Activated B cell treated with CpG ODN at 0.5 μM for 24 hours (primary cell): ENCODE measurements around the gene PLAGL1. TPM values are rescaled to one million over a fixed set of nuclear protein-coding genes. Genes with fewer than 3 reads are reported as not detected.
"Not testable (repeated sequence)": the region's sequence is repeated elsewhere in the genome, so short reads cannot be mapped to it uniquely, and the experiment has no call there.

Experiments used
- ATAC-seq: fragments of 200-7000 bp; cut with Tn5 transposase; one replicate; pipeline ENCODE4 v1.10.0; 2021; ENCODE audit warnings: low read depth, mild to moderate bottlenecking, moderate library complexity
- CTCF ChIA-PET: fragments of 350-600 bp; sonication (Branson Sonifier 250); formaldehyde crosslinking; loops from one replicate; lab custom pipeline; 2021; ENCODE audit warnings: antibody characterized with exemption; lab: Charles Lee
- POLR2A ChIA-PET: fragments of 350-600 bp; sonication (Branson Sonifier 250); formaldehyde crosslinking; loops from one replicate; lab custom pipeline; 2021; ENCODE audit warnings: antibody characterized with exemption; lab: Charles Lee
- DNase-seq: peaks from one replicate; pipeline ENCODE4 v3.0.0; 2022
- H3K27ac Mint-ChIP-seq: one replicate; pipeline ENCODE4 v1.8.0; 2020; ENCODE audit warnings: mixed read lengths
- H3K27me3 Mint-ChIP-seq: one replicate; pipeline ENCODE4 v1.8.0; 2021; ENCODE audit warnings: mixed read lengths
- H3K36me3 Mint-ChIP-seq: one replicate; pipeline ENCODE4 v1.8.0; 2021; ENCODE audit warnings: low read depth, mixed read lengths
- H3K4me1 Mint-ChIP-seq: one replicate; pipeline ENCODE4 v1.8.0; 2021; ENCODE audit warnings: mixed read lengths
- H3K4me3 Mint-ChIP-seq: one replicate; pipeline ENCODE4 v1.8.0; 2020; ENCODE audit warnings: mild to moderate bottlenecking, mixed read lengths
- H3K9me3 Mint-ChIP-seq: one replicate; pipeline ENCODE4 v1.8.0; 2020; ENCODE audit warnings: mixed read lengths
- CTCF ChIP-seq: fragments of 200-600 bp; IDR thresholded peaks from one replicate; pipeline ENCODE4 v1.8.0; 2022; ENCODE audit warnings: antibody characterized with exemption, mild to moderate bottlenecking
- intact Hi-C: fragments of 100-400 bp; cut with micrococcal nuclease; formaldehyde crosslinking; loops from one replicate; pipeline ENCODE4 v1.15.1; 2024
- total RNA-seq: library from RNA; stranded (reverse); gene quantifications from 2 replicates; pipeline ENCODE4 v1.2.3, GENCODE V29; 2022

Gene PLAGL1
- total RNA-seq, 1 donor from 2014 or later: 33.5 TPM

GRCh38 chr6:143928853-143929252 lies 79.2 kb downstream of the PLAGL1 start:
- no peak overlapping the region for H3K27ac Mint-ChIP-seq
- H3K4me3 Mint-ChIP-seq: no peak overlapping the region
- intact Hi-C loops: no loop called here
- H3K36me3 Mint-ChIP-seq: peaks cover 30% of the 10 kb centered on the region
- TF ChIP-seq CTCF: no peak
- H3K4me1 Mint-ChIP-seq: no peaks in the 10 kb centered on the region
- DNase-seq (no peak), ATAC-seq (no peak)
- H3K9me3 Mint-ChIP-seq: peaks cover 36% of the 10 kb centered on the region
- H3K27me3 Mint-ChIP-seq: no peaks in the 10 kb centered on the region
- ChIA-PET CTCF (no interaction called here), POLR2A (no interaction called here)

GRCh38 chr6:143917026-143917425 lies 91.0 kb downstream of the PLAGL1 start:
- intact Hi-C loops, H3K27ac Mint-ChIP-seq, ATAC-seq, H3K4me1 Mint-ChIP-seq, H3K4me3 Mint-ChIP-seq, CTCF ChIA-PET, DNase-seq, H3K27me3 Mint-ChIP-seq, POLR2A ChIA-PET: not testable (repeated sequence)
- peaks cover 54% of the 10 kb centered on the region for H3K36me3 Mint-ChIP-seq
- peaks cover 29% of the 10 kb centered on the region for H3K9me3 Mint-ChIP-seq

GRCh38 chr6:143912671-143913070 lies 95.4 kb downstream of the PLAGL1 start:
- no peak for ATAC-seq
- CTCF ChIA-PET: no interaction called here
- H3K27me3 Mint-ChIP-seq: no peaks in the 10 kb centered on the region
- no peak overlapping the region for H3K4me3 Mint-ChIP-seq
- TF ChIP-seq CTCF: no peak
- H3K9me3 Mint-ChIP-seq: peaks cover 31% of the 10 kb centered on the region
- no peak overlapping the region for H3K27ac Mint-ChIP-seq
- peaks cover 62% of the 10 kb centered on the region for H3K36me3 Mint-ChIP-seq
- no peaks in the 10 kb centered on the region for H3K4me1 Mint-ChIP-seq
- POLR2A ChIA-PET: no interaction called here
- no peak for DNase-seq
- intact Hi-C loops: no loop called here

GRCh38 chr6:143911028-143911427 lies 97.0 kb downstream of the PLAGL1 start:
- no peaks in the 10 kb centered on the region for H3K27me3 Mint-ChIP-seq
- H3K4me3 Mint-ChIP-seq: no peak overlapping the region
- intact Hi-C loops: no loop called here
- H3K27ac Mint-ChIP-seq: no peak overlapping the region
- H3K9me3 Mint-ChIP-seq: peaks cover 23% of the 10 kb centered on the region
- ChIA-PET POLR2A (no interaction called here), CTCF (no interaction called here)
- ATAC-seq: no peak
- DNase-seq: no peak
- H3K4me1 Mint-ChIP-seq: no peaks in the 10 kb centered on the region
- peaks cover 53% of the 10 kb centered on the region for H3K36me3 Mint-ChIP-seq
- TF ChIP-seq CTCF: no peak

GRCh38 chr6:143902827-143903226 lies 105.2 kb downstream of the PLAGL1 start:
- Mint-ChIP-seq H3K9me3 (peaks cover 2% of the 10 kb centered on the region), H3K4me1 (no peaks in the 10 kb centered on the region), H3K27ac (no peak overlapping the region), H3K36me3 (peaks cover 23% of the 10 kb centered on the region), H3K4me3 (no peak overlapping the region), H3K27me3 (no peaks in the 10 kb centered on the region)
- ChIA-PET POLR2A (no interaction called here), CTCF (no interaction called here)
- intact Hi-C loops: no loop called here
- DNase-seq (no peak), ATAC-seq (no peak)
- TF ChIP-seq CTCF: no peak
